DND-41 (cell line): Measurements from ENCODE around the gene RNF43.

Experiments used
- ATAC-seq: fragments of 200-7000 bp; cut with Tn5 transposase; 3 replicates; pipeline ENCODE4 v1.9.1; 2021; ENCODE audit warnings: low read depth; ENCODE audit not compliant: insufficient read depth
- DNase-seq: peaks from one replicate; pipeline ENCODE4 v3.0.0-alpha.2; 2020
- H2AFZ ChIP-seq: 2 replicates; pipeline ENCODE4 v1.6.0; 2012; ENCODE audit warnings: low read depth, low read length
- H3K27ac ChIP-seq: 2 replicates; pipeline ENCODE4 v1.5.1; 2012; ENCODE audit warnings: low read length, inconsistent platforms
- H3K27me3 ChIP-seq: fragments of 200-600 bp; sonication (generic); 2 replicates; pipeline ENCODE4 v1.6.0; 2012; ENCODE audit warnings: low read length, mild to moderate bottlenecking, inconsistent platforms; ENCODE audit not compliant: insufficient read depth, poor library complexity
- H3K36me3 ChIP-seq: 2 replicates; pipeline ENCODE4 v1.5.1; 2012; ENCODE audit warnings: low read length, inconsistent platforms; ENCODE audit not compliant: insufficient read depth
- H3K4me1 ChIP-seq: 2 replicates; pipeline ENCODE4 v1.5.1; 2012; ENCODE audit warnings: mild to moderate bottlenecking, low read length; ENCODE audit not compliant: insufficient read depth
- H3K4me2 ChIP-seq: 2 replicates; pipeline ENCODE4 v1.6.0; 2012; ENCODE audit warnings: mild to moderate bottlenecking, moderate library complexity, low read length, inconsistent platforms; ENCODE audit not compliant: insufficient read depth
- H3K4me3 ChIP-seq, 2 experiments: fragments of 200-600 bp in 1 of 2; shearing (Covaris generic) in 1 of 2; 2 replicates each; pipeline ENCODE4 v1.5.1; 2012 to 2016; ENCODE audit warnings: inconsistent platforms in 2 of 2, low read length in 2 of 2, mild to moderate bottlenecking in 2 of 2, low read depth in 1 of 2, moderate library complexity in 1 of 2
- H3K79me2 ChIP-seq: 2 replicates; pipeline ENCODE4 v1.6.0; 2012; ENCODE audit warnings: low read length, inconsistent platforms; ENCODE audit not compliant: insufficient read depth
- H3K9ac ChIP-seq: 2 replicates; pipeline ENCODE4 v1.6.0; 2012; ENCODE audit warnings: low read depth, mild to moderate bottlenecking, inconsistent platforms, low read length, moderate library complexity
- H3K9me3 ChIP-seq: 2 replicates; pipeline ENCODE4 v1.5.1; 2012; ENCODE audit warnings: low read length, moderate library complexity, mild to moderate bottlenecking, inconsistent platforms; ENCODE audit not compliant: insufficient read depth, severe bottlenecking
- H4K20me1 ChIP-seq: 2 replicates; pipeline ENCODE4 v1.6.0; 2012; ENCODE audit warnings: low read length; ENCODE audit not compliant: insufficient read depth
- CTCF ChIP-seq: IDR thresholded peaks from 2 replicates; pipeline ENCODE4 v1.5.1; 2012; ENCODE audit warnings: borderline replicate concordance, low read length, moderate library complexity, mild to moderate bottlenecking; ENCODE audit not compliant: poor library complexity, severe bottlenecking; ENCODE audit errors: extremely low read depth
- EZH2 ChIP-seq: IDR thresholded peaks from 3 replicates; pipeline ENCODE4 v1.6.1; 2012; ENCODE audit warnings: borderline replicate concordance, low read depth, mild to moderate bottlenecking, moderate library complexity, low read length, inconsistent platforms; ENCODE audit not compliant: severe bottlenecking

The RNF43 gene

GRCh38 chr17:58383892-58384462 lies 33.4 kb downstream of the RNF43 start:
- DNase-seq (no peak), ATAC-seq (no peak)
- Histone ChIP-seq H3K9me3 (no peaks in the 10 kb centered on the region), H3K36me3 (no peaks in the 10 kb centered on the region), H2AFZ (no peak overlapping the region), H3K27ac (no peak overlapping the region), H3K9ac (no peak overlapping the region), H3K4me2 (no peak overlapping the region), H3K4me1 (peaks cover 30% of the 10 kb centered on the region), H4K20me1 (no peaks in the 10 kb centered on the region), H3K27me3 (no peaks in the 10 kb centered on the region), H3K79me2 (no peaks in the 10 kb centered on the region), H3K4me3 (no peak overlapping the region)
- TF ChIP-seq EZH2, result no peak
- no peak for TF ChIP-seq CTCF

GRCh38 chr17:58382872-58383242 lies 34.5 kb downstream of the RNF43 start:
- H3K4me2 ChIP-seq, result no peak overlapping the region
- H3K4me3 ChIP-seq, result no peak overlapping the region
- DNase-seq (no peak), ATAC-seq (no peak)
- no peaks in the 10 kb centered on the region for H3K36me3 ChIP-seq
- no peaks in the 10 kb centered on the region for H3K79me2 ChIP-seq
- peaks cover 37% of the 10 kb centered on the region for H3K4me1 ChIP-seq
- H3K9ac ChIP-seq, result no peak overlapping the region
- H2AFZ ChIP-seq, result no peak overlapping the region
- no peaks in the 10 kb centered on the region for H3K9me3 ChIP-seq
- H3K27me3 ChIP-seq, result no peaks in the 10 kb centered on the region
- TF ChIP-seq CTCF (no peak), EZH2 (no peak)
- H4K20me1 ChIP-seq, result no peaks in the 10 kb centered on the region
- H3K27ac ChIP-seq, result no peak overlapping the region

- Histone ChIP-seq H3K27ac (no peak overlapping the region), H4K20me1 (no peaks in the 10 kb centered on the region), H2AFZ (no peak overlapping the region), H3K36me3 (no peaks in the 10 kb centered on the region), H3K4me3 (no peak overlapping the region), H3K79me2 (no peaks in the 10 kb centered on the region), H3K9ac (no peak overlapping the region), H3K4me1 (peaks cover 34% of the 10 kb centered on the region), H3K27me3 (no peaks in the 10 kb centered on the region), H3K4me2 (no peak overlapping the region), H3K9me3 (no peaks in the 10 kb centered on the region)
- no peak for DNase-seq
- TF ChIP-seq EZH2, result no peak
- TF ChIP-seq CTCF, result no peak
- peak; percentile 25 for ATAC-seq
These were observed 35.0 kb downstream of the RNF43 start for GRCh38 chr17:58382108-58382871.
